HCT116 (cell line): Measurements from ENCODE around the gene MTUS2. TPM values are rescaled to one million over a fixed set of nuclear protein-coding genes. Genes with fewer than 3 reads are reported as not detected.

ENCODE experiments used
- ATAC-seq: fragments of 200-7000 bp; cut with Tn5 transposase; 2 replicates; pipeline ENCODE4 v1.9.1; 2020; ENCODE audit warnings: mild to moderate bottlenecking, moderate library complexity
- BruUV-seq: library from RNA; stranded (reverse); fragments of 400-500 nt; replicated peaks from 2 replicates; lab custom pipeline; 2021; lab: Mats Ljungman, UMichigan
- CTCF ChIA-PET: fragments of 300-600 bp; sonication (Branson Sonifier 250); formaldehyde crosslinking; loops from one replicate; lab custom pipeline; 2021; ENCODE audit warnings: antibody characterized with exemption; lab: Charles Lee
- POLR2A ChIA-PET: fragments of 300-600, 350-600 bp; sonication (Branson Sonifier 250); formaldehyde crosslinking; loops from one replicate; lab custom pipeline; 2021; ENCODE audit warnings: antibody characterized with exemption; lab: Charles Lee
- RAD21 ChIA-PET, 2 experiments: fragments of 300-600 bp; sonication (Branson Sonifier 250); formaldehyde crosslinking; loops; one replicate each; lab custom pipeline; 2023; ENCODE audit warnings: low total read pairs in 2 of 2; ENCODE audit not compliant: uncharacterized antibody in 2 of 2, unreplicated experiment in 2 of 2, low non-redundant PET in 1 of 2; lab: Charles Lee
- DNase-seq: peaks from one replicate; pipeline ENCODE4 v3.0.0-alpha.2; 2010; ENCODE audit warnings: low read depth, low spot score
- H2AFZ ChIP-seq: fragments of 200-600 bp; shearing (Covaris generic), sonication (generic); 2 replicates; pipeline ENCODE4 v1.6.1; 2017; ENCODE audit warnings: low read depth, mixed run types, mixed read lengths, antibody characterized with exemption, low read length; ENCODE audit not compliant: poor library complexity, severe bottlenecking
- H3K27ac ChIP-seq: 2 replicates; pipeline ENCODE4 v1.5.1; 2012; ENCODE audit warnings: low read depth, low read length
- H3K27me3 ChIP-seq: fragments of 200-600 bp; sonication (generic); 2 replicates; pipeline ENCODE4 v1.6.1; 2016; ENCODE audit warnings: mixed run types, low read length, mixed read lengths; ENCODE audit not compliant: insufficient read depth
- H3K36me3 ChIP-seq, 2 experiments: fragments of 200-500 bp in 1 of 2; fragments of 200-600 bp in 1 of 2; sonication (Bioruptor generic) in 1 of 2; sonication (generic) in 1 of 2; 2 replicates each; pipeline versions ENCODE4 v1.5.1 to v1.6.1; 2014 to 2016; ENCODE audit warnings: low read length in 2 of 2, inconsistent platforms in 1 of 2, mixed read lengths in 1 of 2, mixed run types in 1 of 2; ENCODE audit not compliant: insufficient read depth in 2 of 2, control insufficient read depth in 1 of 2
- H3K4me1 ChIP-seq, 2 experiments: fragments of 200-600 bp in 1 of 2; sonication (generic) in 1 of 2; 2 replicates each; pipeline versions ENCODE4 v1.5.1 to v1.6.1; 2012 to 2017; ENCODE audit warnings: low read length in 2 of 2, inconsistent platforms in 1 of 2, mild to moderate bottlenecking in 1 of 2, mixed read lengths in 1 of 2, mixed run types in 1 of 2, moderate library complexity in 1 of 2; ENCODE audit not compliant: insufficient read depth in 2 of 2, control insufficient read depth in 1 of 2
- H3K4me2 ChIP-seq: fragments of 200-600 bp; sonication (generic); 2 replicates; pipeline ENCODE4 v1.6.1; 2017; ENCODE audit warnings: mixed run types, low read length, mixed read lengths
- H3K4me3 ChIP-seq, 2 experiments: fragments of 200-600 bp in 1 of 2; sonication (generic) in 1 of 2; replicated peaks in 1 of 2; 2 replicates each; pipeline ENCODE4 v1.5.1; 2011 to 2016; ENCODE audit warnings: low read length in 2 of 2, control low read depth in 1 of 2, low read depth in 1 of 2, mild to moderate bottlenecking in 1 of 2, mixed read lengths in 1 of 2, mixed run types in 1 of 2
- H3K79me2 ChIP-seq: fragments of 200-600 bp; sonication (generic); 2 replicates; pipeline ENCODE4 v1.6.1; 2017; ENCODE audit warnings: mild to moderate bottlenecking, mixed run types, low read length, moderate library complexity, mixed read lengths; ENCODE audit not compliant: insufficient read depth
- H3K9ac ChIP-seq: fragments of 200-600 bp; sonication (generic); 2 replicates; pipeline ENCODE4 v1.6.1; 2016; ENCODE audit warnings: low read length, mixed read lengths
- H3K9me2 ChIP-seq: fragments of 200-600 bp; sonication (generic), shearing (Covaris generic); 2 replicates; pipeline ENCODE4 v1.6.1; 2017; ENCODE audit warnings: mixed run types, mild to moderate bottlenecking, moderate library complexity; ENCODE audit not compliant: insufficient read depth
- H3K9me3 ChIP-seq, 2 experiments: fragments of 200-500 bp in 1 of 2; fragments of 200-600 bp in 1 of 2; sonication (Bioruptor generic) in 1 of 2; sonication (generic) in 1 of 2; 2 replicates each; pipeline ENCODE4 v1.6.1; 2014 to 2017; ENCODE audit warnings: low read length in 2 of 2, mixed read lengths in 2 of 2, inconsistent platforms in 1 of 2, low read depth in 1 of 2, mild to moderate bottlenecking in 1 of 2, mixed run types in 1 of 2, moderate library complexity in 1 of 2; ENCODE audit not compliant: control insufficient read depth in 1 of 2, insufficient read depth in 1 of 2
- H4K20me1 ChIP-seq: fragments of 200-600 bp; sonication (generic), shearing (Covaris generic); 2 replicates; pipeline ENCODE4 v1.6.1; 2017; ENCODE audit warnings: mixed run types, mild to moderate bottlenecking, moderate library complexity; ENCODE audit not compliant: insufficient read depth
- CEBPB ChIP-seq: IDR thresholded peaks from 2 replicates; pipeline ENCODE4 v1.6.1; 2012; ENCODE audit warnings: low read depth
- CTCF ChIP-seq, 3 experiments: fragments of 200-600 bp in 1 of 3; sonication (generic) in 1 of 3; IDR thresholded peaks in 2 of 3; conservative IDR thresholded peaks in 1 of 3; 2 replicates each; pipeline ENCODE4 v1.5.1; 2012 to 2017; ENCODE audit warnings: low read depth in 2 of 3, low read length in 2 of 3, antibody characterized with exemption in 1 of 3, borderline replicate concordance in 1 of 3, control low read depth in 1 of 3, mild to moderate bottlenecking in 1 of 3, mixed read lengths in 1 of 3, mixed run types in 1 of 3, moderate library complexity in 1 of 3; ENCODE audit not compliant: insufficient read depth in 1 of 3
- EGR1 ChIP-seq: IDR thresholded peaks from 2 replicates; pipeline ENCODE4 v1.6.1; 2012; ENCODE audit warnings: low read depth
- EZH2 ChIP-seq: fragments of 200-600 bp; sonication (generic); IDR thresholded peaks from 2 replicates; pipeline ENCODE4 v1.6.1; 2017; ENCODE audit warnings: antibody characterized with exemption, mixed run types
- EZH2phosphoT487 ChIP-seq: fragments of 200-600 bp; IDR thresholded peaks from 2 replicates; pipeline ENCODE4 v1.6.1; 2018; ENCODE audit warnings: antibody characterized with exemption, borderline replicate concordance
- FOSL1 ChIP-seq: IDR thresholded peaks from 2 replicates; pipeline ENCODE4 v1.6.1; 2012; ENCODE audit warnings: low read depth
- JUND ChIP-seq: IDR thresholded peaks from 2 replicates; pipeline ENCODE4 v1.6.1; 2012
- POLR2A ChIP-seq: IDR thresholded peaks from 2 replicates; pipeline ENCODE4 v1.7.0; 2011; ENCODE audit warnings: borderline replicate concordance; ENCODE audit not compliant: insufficient read depth, insufficient read length; ENCODE audit errors: extremely low read depth
- POLR2AphosphoS5 ChIP-seq: IDR thresholded peaks from 2 replicates; pipeline ENCODE4 v1.6.1; 2011; ENCODE audit warnings: mild to moderate bottlenecking, low read depth, low read length, moderate library complexity
- SIN3A ChIP-seq: IDR thresholded peaks from 2 replicates; pipeline ENCODE4 v1.6.1; 2012; ENCODE audit warnings: low read depth
- SP1 ChIP-seq: IDR thresholded peaks from 2 replicates; pipeline ENCODE4 v1.6.1; 2012; ENCODE audit warnings: low read depth
- SRF ChIP-seq: IDR thresholded peaks from 2 replicates; pipeline ENCODE4 v1.6.1; 2012; ENCODE audit warnings: low read depth
- YY1 ChIP-seq: IDR thresholded peaks from 2 replicates; pipeline ENCODE4 v1.6.1; 2011; ENCODE audit warnings: low read length, low read depth, moderate library complexity, mild to moderate bottlenecking; ENCODE audit not compliant: insufficient replicate concordance; ENCODE audit errors: extremely low read depth
- ZFX ChIP-seq: fragments of 450-650 bp; IDR thresholded peaks from 2 replicates; pipeline ENCODE4 v1.6.1; 2017
- ZNF274 ChIP-seq: fragments of 200-500 bp; sonication (Bioruptor generic); IDR thresholded peaks from 2 replicates; pipeline ENCODE4 v1.6.1; 2014; ENCODE audit warnings: mild to moderate bottlenecking, low read depth, low read length, inconsistent platforms
- intact Hi-C: fragments of 100-400 bp; cut with micrococcal nuclease; formaldehyde crosslinking; loops from 2 replicates; pipeline ENCODE4 v1.10.0; 2022
- total RNA-seq: library from RNA; stranded (reverse); gene quantifications from one replicate; pipeline ENCODE4 v1.2.1, GENCODE V29; 2021; ENCODE audit not compliant: unreplicated experiment
- TF ChIP-seq, protein P1 (sequence below): IDR thresholded peaks from 2 replicates; pipeline ENCODE4 v1.6.1; 2012
- TF ChIP-seq, protein P2 (sequence below): IDR thresholded peaks from 2 replicates; pipeline ENCODE4 v1.6.1; 2011; ENCODE audit warnings: mild to moderate bottlenecking, low read length, moderate library complexity; ENCODE audit not compliant: insufficient replicate concordance; ENCODE audit errors: extremely low read depth
- TF ChIP-seq, protein P3 (sequence below): IDR thresholded peaks from 2 replicates; pipeline ENCODE4 v1.6.1; 2012

MTUS2 gene
- total RNA-seq, 1 experiment from 2014 or later: 0.02 TPM

DNA sequence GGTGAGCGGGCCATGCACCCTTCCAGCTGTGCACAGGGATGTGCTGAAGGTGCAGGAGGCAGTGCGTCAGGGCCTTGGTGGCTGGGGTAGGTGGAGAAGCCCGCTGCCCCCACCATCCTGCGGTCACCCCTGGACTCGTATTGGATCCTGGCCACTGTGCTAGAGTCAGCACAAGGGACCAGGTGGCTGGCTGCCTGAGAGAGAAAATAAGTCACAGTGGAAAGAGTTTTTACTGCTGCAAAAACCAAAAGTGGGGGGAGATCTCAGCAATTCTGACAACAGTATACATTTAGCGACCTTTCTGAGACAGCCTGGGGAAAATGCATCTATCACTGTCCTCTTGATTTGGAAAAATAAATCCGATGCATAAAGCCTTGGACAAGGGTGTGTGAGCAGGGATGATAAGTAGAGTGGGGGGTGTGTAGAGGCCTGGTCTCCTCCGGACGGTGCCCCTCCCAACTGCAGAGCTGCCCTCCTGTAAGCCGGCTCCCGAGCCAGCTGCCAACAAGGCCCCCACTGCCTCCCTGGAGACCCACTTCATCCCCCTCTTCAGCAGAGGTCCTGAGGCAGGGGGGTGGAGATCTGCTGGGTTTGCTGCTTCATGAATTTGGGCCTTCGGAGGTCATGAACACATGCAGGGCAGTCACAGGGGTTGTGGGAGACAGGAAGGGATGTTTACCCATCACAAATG, 691.1 kb downstream of the MTUS2 start:
- CTCF ChIA-PET: no interaction called here
- no peak overlapping the region for H3K9ac ChIP-seq

More for the DNA sequence above, 691.1 kb downstream of the MTUS2 start:
- ChIA-PET POLR2A (no interaction called here), RAD21 (no interaction called here)
- H3K27ac ChIP-seq: no peak overlapping the region
- H4K20me1 ChIP-seq: no peaks in the 10 kb centered on the region
- no peaks in the 10 kb centered on the region for H3K9me2 ChIP-seq
- intact Hi-C loops: no loop called here
- no peaks in the 10 kb centered on the region for H3K79me2 ChIP-seq
- no peaks in the 10 kb centered on the region for H3K4me1 ChIP-seq
- ATAC-seq (no peak), DNase-seq (no peak)
- peaks cover 0 to 12% of the 10 kb centered on the region in 2 experiments; a peak in 2 of 4 replicates for H3K36me3 ChIP-seq
- no TSS peak for BruUV-seq
- no peak overlapping the region for H3K4me3 ChIP-seq
- no peak for TF ChIP-seq ZNF274
- no peak for TF ChIP-seq CTCF (IDR thresholded peaks at IDR 0.05 in 2 of 3, conservative IDR thresholded peaks at IDR 0.05 in 1 of 3; ENCODE audit: borderline replicate concordance in 1 of 3, insufficient read depth in 1 of 3, low read depth in 2 of 3, low read length in 2 of 3)
- no peak for TF ChIP-seq EZH2
- TF ChIP-seq SIN3A: no peak
- TF ChIP-seq, protein P1, sequence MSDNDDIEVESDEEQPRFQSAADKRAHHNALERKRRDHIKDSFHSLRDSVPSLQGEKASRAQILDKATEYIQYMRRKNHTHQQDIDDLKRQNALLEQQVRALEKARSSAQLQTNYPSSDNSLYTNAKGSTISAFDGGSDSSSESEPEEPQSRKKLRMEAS: no peak
- TF ChIP-seq JUND: no peak
- no peak for TF ChIP-seq POLR2AphosphoS5
- no peak for TF ChIP-seq POLR2A
- no peak for TF ChIP-seq SP1
- no peak for TF ChIP-seq ZFX
- no peak for TF ChIP-seq EZH2phosphoT487
- TF ChIP-seq, protein P2, sequence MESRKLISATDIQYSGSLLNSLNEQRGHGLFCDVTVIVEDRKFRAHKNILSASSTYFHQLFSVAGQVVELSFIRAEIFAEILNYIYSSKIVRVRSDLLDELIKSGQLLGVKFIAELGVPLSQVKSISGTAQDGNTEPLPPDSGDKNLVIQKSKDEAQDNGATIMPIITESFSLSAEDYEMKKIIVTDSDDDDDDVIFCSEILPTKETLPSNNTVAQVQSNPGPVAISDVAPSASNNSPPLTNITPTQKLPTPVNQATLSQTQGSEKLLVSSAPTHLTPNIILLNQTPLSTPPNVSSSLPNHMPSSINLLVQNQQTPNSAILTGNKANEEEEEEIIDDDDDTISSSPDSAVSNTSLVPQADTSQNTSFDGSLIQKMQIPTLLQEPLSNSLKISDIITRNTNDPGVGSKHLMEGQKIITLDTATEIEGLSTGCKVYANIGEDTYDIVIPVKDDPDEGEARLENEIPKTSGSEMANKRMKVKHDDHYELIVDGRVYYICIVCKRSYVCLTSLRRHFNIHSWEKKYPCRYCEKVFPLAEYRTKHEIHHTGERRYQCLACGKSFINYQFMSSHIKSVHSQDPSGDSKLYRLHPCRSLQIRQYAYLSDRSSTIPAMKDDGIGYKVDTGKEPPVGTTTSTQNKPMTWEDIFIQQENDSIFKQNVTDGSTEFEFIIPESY: no peak
- no peak for TF ChIP-seq SRF
- TF ChIP-seq, protein P3, sequence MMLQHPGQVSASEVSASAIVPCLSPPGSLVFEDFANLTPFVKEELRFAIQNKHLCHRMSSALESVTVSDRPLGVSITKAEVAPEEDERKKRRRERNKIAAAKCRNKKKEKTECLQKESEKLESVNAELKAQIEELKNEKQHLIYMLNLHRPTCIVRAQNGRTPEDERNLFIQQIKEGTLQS: no peak
- no peak for TF ChIP-seq FOSL1
- no peak for TF ChIP-seq EGR1
- TF ChIP-seq CEBPB: no peak
- no peak for TF ChIP-seq YY1
- no peaks in the 10 kb centered on the region for H3K27me3 ChIP-seq
- H2AFZ ChIP-seq: no peak overlapping the region
- H3K4me2 ChIP-seq: no peak overlapping the region
- H3K9me3 ChIP-seq: no peaks in the 10 kb centered on the region
